C4-2B (cell line): ENCODE measurements around the gene BACH1.

Experiments used
- CTCF ChIP-seq: fragments of 450-650 bp; conservative IDR thresholded peaks from 2 replicates; pipeline ENCODE4 v1.5.1; 2017; ENCODE audit warnings: mild to moderate bottlenecking
- ZFX ChIP-seq: fragments of 450-650 bp; IDR thresholded peaks from 2 replicates; pipeline ENCODE4 v1.6.1; 2017

GRCh38 chr21:29293495-29293894 lies 5.2 kb upstream of the BACH1 start:
- no peak for TF ChIP-seq CTCF
- no peak for TF ChIP-seq ZFX
